GM19452 (cell line): ENCODE measurements around the gene CELF2.

ENCODE experiments used
- ATAC-seq: cut with Tn5 transposase; IDR thresholded peaks from one replicate; pipeline ENCODE4 v1.9.1; 2021; ENCODE audit not compliant: unreplicated experiment

The CELF2 gene

DNA sequence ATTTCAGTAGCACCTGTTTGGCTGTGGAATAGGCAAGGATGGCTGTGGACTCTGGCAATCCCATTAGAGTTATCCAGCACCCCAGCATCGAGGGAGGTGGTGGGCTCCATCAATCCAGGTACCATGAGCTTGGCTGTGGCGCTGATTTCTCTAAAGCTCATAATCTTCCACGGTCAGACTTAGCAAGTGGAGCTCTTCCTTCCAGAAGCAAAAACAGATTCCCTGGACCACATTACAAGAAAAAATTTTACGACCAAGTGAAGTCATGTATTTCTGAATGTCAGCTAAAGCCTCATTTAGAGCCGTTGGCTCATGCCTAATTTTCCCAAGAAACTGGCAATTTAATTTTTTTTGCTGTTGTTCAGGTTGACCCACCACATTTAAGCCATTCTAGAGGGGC is 135.1 kb downstream of the CELF2 start:
- ATAC-seq: no peak

DNA sequence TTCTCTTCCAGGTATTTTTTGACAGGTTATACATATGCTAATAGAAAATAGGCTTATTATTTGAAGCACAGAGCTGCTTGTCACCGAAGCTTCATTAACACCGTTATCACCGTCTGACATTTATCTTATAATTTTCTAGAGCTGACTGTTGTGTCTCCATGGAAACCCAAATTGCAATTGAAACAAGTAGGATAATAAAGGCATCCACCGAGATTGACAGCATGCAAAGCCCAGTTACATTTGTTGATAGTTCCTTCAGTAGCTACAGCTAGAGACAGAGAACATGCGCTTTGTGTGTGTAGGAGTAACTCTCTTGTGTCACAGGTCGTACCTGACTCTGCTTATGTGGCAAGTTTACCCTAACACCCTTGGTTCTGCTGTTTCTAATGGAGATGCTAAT is 135.6 kb downstream of the CELF2 start:
- no peak for ATAC-seq

DNA sequence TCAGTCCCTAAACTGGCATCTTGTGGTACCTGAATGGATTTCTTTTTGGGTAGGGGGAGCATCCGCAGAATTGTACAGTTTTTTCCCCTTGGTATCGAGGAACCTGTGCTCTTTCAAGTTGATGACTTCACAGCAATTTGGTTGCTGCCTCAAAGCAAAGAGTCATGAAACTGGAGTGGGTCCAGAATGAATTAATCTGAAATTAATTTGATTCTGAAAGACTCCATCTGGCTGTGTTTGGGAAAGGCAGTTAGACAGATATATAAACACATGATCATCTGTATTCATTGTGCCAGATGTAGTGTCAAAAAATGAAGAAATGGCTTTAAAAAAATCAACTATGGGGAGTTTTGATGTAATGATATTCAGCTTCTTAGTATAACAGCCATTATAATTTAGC is 136.1 kb downstream of the CELF2 start:
- no peak for ATAC-seq

DNA sequence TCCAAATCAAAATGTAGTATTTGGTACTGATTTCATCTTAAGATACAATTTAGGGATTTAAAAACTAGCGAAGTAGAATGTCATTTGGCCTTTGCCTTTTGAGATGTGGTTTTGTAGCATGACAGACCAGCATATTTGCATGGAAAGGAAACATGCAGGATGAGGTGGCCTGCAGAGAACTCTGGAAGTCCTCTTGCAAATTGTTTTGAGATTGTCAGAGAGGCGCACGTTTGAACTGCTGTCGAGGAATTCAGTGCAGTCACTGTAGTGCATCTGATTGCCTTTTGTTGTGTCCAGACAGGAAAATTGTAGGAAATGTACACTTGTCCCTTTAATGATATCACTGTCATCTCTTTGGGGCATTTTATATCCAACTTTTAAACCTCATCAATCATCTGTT is 136.7 kb downstream of the CELF2 start:
- no peak for ATAC-seq

DNA sequence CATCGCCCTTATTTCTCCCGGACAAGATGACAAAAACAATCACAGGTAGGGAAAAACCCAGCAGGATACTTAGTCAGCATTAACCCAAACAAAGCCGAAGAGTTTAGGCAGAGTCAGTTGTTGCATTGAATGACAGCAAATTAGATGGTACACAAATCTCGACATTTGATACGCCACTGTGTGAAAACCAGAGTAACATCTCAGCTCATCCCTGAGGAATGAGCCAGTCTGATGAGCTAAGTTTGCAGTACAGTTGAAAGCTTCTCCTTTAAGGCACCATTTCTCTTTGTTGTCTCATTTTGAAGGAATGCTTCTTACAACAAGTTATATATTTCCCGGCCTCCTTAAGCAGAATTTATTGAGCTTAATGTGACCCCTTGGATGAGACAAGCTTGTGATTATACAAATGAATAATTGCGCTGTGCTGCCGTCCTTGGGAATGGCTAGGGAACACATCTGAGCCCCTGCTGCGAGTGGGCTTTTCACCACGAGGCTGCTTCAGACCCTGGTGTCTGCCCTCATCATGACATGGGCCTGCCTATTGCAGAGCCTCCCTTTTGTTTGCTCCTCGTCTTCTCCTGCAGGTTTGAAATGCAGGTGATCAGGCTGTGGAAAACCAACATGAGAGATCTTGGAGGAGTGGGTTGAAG is 137.3 kb downstream of the CELF2 start:
- no peak for ATAC-seq

DNA sequence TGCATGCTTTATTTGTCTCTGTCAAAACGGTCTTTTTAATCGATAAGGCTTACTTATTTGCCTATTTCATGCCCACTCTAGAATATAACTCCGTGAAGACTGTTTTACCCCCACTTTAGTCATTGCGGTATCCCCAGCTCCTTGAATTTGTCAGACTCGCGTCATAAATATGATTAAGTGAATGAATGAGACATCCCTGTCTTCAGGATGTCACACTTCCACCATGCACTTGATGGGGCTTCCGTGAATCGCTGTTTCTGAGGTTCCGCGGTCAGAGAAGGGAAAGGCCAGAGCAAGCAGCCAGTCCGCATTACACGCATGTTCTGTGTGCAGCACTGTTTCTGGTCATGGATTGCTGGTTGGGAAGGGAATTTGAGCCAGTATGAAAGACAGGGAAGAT is 138.8 kb downstream of the CELF2 start:
- no peak for ATAC-seq

DNA sequence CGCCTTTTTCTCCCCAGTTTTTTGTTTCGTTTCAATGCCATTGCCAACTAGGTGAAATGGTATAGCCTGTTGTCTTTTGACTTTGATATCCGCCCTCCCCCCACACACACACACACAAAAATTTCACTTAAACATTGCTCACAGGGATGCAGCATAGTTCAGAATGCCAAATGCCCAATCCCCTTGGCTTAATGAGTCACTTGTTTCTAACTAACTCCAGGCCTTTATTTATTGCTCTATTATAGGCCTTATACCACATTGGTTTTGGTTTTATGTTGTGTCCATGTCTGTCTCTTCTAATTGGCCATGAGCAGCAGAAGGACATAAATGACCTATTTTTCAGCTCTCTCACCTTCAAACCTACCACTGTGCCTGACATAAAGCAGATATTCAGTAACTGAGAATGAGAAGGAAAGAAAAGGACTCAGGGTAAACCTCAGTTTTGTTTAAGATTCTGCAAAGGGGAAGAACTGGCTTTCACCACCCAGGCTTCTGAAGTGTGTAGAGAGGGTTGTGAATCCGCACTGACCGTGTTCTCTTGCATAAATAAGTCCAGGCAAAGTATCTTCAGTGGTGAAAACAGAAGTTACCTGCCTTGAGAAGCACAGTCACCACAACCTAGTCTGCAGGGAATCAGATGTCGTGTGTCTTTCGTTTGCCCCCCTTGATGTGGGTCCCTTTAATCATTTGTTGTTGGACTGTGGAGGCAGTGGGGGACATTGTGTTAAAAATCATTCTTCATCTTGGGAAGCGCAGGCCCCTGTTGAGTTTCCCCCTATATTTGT is 139.8 kb downstream of the CELF2 start:
- ATAC-seq: no peak

DNA sequence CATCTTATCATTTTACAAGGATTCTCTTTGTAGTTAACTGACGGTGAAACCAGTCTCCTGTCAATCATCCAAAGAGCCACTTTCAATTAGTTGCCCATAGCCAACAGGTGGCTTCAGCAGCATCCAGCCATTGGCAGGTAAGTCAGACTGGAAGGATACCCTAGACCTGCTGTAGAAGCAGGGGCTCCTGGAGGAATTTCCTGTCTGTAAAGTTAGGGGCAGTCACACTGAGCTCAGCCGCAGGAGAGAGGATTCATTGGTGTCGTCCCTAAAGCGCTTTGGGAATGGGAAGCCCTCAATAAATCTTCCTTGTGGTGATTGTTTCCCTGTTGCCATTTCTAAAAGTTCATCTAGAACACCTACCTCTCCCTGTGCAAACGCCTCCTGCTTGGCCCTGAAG is 140.4 kb downstream of the CELF2 start:
- ATAC-seq: no peak

DNA sequence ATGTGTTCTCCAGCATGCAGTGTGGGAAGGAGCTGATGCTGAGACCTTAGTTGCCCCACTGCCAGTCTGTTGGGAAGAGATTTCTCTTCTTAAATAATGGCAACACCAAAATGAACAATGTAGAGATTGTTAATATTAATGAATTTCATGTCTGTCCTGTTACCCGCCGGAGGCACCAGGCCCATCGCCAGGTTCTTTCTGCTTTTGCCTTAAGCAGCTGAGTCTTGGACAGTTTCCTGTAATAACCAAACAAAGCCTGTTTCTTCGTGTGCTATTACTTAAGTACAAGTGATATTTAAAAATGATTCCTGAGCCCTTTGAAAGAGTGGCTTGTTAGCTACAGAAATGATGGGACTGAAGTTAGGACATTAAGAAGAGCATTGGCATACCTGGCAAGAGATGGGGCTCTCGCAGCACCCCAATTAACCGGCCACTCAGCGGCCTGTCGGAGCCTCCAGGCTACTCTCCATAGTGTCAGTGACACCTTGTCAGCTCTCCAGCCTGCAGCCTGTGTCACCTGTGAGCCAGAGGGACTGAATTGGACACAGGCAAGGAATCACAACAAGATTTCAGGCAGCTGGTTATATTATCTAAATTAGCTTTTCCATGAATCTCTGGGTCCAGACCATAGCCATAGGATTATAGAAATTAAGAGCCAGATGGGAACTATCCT is 142.0 kb downstream of the CELF2 start:
- ATAC-seq: no peak

DNA sequence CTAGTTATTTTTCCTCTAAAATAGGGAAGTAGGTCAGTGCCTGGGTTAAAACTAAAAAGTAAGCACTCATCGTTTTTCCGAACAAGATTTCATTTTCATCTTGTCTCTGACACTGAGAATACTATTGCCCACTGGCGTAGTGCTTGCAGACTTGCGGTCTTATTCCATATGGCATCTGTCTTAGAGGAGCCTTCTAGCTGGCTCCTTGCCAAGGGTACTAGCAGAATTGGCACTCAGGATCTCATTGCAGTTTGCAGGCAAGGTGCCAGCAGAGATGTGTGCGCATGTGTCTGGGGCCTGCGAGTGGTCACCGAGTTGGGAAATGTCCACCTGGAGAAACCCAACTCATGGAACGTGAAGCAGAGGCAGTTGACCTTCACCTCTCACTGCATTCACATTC is 143.4 kb downstream of the CELF2 start:
- no peak for ATAC-seq

DNA sequence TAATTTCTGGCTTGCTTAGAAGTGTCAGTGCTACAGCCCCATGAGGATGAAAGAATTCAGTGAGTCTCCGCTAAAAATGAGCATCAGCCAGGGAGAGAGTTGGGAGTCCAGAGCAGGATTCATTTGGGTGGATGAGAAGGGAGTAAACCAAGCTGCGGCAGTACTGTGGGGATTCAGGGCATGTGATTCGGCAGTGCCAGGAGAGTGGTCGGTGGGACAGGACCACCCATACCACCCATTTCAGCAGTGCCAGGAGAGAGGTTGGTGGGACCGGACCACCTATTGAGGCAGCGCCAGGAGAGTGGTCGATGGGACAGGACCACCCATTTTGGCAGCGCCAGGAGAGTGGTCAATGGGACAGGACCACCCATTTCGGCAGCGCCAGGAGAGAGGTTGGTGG is 144.2 kb downstream of the CELF2 start:
- ATAC-seq: no peak

DNA sequence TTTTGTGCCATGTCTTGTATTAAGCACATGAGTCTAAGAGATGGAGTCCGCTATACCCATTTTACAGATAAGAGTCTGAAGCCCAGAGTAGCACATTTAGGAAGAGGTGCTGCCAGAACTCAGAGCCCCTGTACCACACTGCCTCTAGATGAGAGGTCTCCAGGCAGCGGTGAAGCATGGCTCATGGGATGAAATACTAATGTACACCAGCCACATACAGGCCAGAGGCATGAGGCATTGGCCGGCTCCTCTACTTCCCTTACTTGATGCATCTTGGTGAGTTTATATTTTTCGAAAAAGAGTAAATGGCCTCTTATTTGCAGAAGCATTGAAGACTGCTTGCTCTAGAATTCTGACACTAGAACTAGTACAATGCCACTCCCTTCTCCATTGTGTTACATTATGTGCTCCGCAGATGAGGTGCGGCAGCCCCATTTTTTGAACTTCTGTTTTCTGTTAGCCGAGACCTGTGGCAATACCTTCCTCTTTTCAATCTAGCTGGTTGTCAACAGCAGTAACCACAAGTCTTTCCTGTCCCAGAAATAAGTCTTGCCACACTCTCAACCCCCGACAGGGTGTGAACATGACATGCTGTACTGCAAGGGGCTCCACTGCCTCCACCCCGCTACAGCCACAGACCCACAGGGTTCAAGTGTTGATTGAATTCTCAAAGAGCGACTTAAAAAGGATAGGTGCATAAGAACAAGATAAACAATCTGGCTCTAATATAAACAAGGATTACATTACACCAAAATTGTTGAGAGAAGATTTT is 145.3 kb downstream of the CELF2 start:
- ATAC-seq: peak; percentile 69

DNA sequence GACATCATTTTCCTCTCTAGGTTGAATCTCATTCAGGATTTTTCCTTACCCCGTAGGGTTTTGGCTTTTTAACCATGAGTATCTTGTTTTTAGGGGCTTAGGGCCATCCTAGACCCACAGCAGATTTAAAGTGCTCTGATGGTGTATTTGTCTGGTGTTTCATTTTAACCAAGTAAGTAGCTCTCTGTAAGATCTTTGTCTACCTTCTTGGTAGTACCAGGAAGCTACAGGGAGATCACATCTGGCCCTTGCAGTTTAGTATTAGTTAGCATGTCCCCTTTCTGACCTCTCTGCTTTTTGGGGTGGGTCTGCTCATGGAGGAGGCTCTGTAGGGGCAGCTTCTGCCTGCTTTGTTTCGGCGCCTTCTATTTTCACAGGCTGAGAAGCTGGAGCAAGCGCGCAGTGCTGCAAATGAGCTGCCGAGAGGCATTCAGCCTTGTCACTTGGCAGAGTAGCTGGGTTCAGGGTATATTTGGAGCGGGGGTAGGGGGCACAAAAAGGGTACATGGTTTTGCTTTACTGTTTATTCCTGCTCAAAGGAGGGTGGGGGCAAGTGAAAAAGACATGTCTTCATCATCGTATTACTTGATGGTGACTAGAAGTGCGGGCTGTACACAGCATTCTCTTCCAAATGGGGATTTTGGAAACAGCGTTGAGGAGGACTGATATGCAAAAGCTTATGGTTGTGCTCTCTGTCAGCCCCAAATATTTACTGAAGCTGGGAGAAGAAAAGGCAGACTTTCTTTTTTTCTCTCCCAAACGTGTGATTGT is 146.3 kb downstream of the CELF2 start:
- ATAC-seq: no peak

DNA sequence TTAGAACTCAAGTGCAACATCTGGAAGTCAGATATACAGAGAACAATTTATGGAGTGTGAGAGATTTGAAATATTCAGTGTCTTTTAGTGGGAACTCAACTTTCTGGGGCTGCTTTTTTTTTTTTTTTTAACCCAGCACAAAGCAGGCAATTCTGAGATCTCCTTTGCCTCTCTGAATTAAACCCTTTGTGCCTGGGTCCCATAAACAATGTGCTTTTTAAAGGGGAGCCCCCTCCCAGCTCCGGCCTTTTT is 146.8 kb downstream of the CELF2 start:
- no peak for ATAC-seq

DNA sequence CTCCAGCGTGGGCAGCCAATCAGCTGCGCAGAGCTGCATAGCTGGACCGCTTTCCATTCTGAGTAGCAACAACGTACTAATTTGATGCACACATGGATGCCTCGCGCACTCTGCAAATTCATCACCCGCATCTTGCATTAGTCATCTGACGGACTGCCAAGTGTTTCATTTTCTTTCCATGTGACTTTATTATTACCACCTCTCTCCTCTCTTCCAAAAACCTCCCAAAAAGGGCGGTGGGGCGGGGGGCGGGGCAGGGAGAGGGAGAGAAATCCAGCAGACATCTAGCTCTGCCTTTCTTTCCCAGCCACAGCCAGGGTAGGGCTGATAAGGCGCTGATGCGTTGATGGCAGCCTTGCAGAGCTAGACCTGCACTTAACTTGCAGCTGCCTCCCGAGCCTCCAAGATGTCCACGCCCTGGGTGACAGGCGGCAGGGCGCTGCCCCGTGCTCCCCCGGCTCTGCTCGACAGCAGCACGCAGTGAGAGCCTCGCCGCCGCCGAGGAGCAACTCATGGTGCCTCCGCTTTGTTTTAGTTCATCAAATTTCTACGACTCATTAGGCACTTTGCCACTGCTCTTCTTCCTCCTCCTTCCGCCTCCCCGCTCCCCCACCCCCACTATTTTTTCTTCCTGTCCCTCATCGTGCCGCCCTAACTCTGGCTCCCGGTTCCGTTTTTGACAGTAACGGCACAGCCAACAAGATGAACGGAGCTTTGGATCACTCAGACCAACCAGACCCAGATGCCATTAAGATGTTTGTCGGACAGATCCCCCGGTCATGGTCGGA is 147.3 kb downstream of the CELF2 start:
- no peak for ATAC-seq

DNA sequence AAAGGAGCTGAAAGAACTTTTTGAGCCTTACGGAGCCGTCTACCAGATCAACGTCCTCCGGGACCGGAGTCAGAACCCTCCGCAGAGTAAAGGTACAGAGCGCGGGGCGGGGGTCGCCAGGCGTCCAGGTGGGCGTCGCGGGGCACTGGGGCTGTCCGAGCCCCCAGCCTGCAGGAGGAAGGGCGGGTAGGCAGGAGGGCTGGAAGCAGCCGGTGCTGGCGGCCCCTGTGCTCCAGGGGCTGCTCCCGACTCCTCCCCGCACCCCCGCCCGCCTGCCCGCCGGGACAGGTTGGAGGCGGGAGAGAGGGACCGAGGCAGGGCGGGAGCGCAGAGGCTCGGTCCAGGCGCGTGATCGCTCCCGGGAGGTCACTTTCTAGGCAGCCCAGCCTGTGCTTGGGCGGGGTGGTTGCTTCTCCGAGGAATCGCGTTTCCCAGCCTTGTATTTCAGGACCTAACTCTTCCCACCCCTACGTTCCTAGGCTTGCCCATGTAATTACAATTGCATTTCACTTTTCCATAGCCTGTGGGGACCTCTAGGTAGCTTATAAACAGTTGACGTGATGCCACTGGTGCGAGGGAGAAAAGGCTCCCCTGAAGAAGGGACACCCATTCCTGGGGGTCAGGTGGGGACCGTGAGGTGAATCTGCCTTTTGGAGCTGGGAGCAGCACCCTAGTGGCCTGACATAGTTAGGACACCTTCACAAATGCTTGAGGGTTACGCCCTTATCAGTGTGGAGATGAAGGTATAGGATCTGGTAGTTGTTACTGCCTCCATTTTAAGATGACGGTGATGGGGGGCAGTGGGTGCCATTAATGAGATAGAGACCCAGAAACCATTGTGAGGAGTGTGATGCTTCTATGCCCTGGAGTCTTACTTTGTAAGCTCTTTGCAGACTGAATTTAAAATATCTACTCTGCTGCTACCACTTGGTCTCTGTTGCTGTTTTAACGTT is 148.2 kb downstream of the CELF2 start:
- ATAC-seq: peak; percentile 59

DNA sequence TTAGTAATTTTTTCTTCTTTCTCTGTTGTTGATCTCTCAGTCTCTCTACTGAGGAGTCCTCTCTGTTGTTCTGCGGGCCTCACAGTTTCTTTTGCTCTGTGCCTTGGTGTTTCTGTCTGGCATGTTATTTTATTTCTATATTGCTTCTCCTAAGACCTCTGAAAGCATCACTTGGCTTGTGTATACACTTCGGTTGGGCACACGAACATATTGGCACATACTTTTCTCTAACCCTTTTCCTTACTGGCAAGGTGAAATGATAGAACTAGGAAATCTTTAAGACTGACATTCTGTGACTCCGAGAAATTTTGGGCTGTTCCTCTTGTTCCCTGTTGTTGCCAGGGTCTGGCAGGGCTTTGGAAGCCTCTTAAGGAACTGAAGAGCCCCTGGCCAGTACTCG is 148.9 kb downstream of the CELF2 start:
- ATAC-seq: no peak

DNA sequence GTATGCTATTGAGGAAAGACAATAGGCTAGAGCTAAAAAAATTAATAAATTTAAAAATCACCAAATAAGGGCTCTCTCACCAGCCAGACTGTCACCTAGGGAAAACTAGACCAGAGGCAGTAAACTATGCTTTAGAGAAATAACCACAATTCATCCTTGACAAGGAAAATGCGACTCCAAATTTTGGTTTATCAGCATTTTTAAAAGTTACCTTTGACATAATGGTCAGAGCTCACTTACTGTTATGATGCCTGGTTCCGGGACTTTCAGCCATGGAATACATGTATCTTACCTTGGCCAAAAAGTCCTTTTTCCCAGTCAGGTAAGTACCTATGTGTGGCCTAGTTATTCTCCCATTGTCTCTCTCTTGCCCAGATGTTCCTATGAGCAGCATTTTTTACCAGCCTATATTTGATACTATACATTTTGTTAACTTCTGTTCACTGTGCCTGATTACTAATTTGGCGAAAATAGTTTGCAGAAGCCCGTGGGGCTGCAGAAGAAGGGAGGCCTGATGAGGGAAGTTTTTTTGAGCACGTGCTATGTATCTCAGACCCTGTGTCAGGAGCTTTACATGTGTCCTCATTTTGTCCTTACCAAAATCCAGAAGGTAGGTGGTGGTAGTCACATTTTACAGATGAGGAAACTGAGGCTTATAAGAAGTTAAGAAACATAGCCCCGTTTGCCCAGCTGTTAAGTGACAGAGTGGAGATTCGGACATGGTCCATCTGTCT is 149.7 kb downstream of the CELF2 start:
- no peak for ATAC-seq
